ENCODE results near the gene ZNF530.

The ZNF530 gene

DNA sequence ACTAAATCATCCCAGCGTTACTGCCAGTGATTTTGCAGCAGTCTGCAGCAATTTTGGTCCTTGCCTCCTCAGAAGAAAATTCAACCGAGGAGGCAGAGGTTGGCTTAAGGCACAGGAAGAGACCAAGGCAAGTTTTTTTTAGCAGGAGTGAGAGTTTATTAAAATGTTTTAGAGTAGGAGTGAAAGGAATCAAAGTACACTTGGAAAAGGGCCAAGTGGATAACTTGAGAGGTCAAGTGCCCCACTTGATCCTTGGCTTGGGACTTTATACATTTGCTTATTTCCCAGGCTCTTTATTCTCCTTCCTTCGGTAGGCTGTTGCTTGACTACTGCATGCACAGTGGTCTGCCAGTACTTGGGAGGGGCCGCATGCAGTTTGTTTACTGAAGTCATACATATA lies 11.4 kb downstream of the ZNF530 start:
- TF ChIP-seq, protein P1, sequence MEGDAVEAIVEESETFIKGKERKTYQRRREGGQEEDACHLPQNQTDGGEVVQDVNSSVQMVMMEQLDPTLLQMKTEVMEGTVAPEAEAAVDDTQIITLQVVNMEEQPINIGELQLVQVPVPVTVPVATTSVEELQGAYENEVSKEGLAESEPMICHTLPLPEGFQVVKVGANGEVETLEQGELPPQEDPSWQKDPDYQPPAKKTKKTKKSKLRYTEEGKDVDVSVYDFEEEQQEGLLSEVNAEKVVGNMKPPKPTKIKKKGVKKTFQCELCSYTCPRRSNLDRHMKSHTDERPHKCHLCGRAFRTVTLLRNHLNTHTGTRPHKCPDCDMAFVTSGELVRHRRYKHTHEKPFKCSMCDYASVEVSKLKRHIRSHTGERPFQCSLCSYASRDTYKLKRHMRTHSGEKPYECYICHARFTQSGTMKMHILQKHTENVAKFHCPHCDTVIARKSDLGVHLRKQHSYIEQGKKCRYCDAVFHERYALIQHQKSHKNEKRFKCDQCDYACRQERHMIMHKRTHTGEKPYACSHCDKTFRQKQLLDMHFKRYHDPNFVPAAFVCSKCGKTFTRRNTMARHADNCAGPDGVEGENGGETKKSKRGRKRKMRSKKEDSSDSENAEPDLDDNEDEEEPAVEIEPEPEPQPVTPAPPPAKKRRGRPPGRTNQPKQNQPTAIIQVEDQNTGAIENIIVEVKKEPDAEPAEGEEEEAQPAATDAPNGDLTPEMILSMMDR (IDR thresholded peaks at IDR 0.05; ENCODE audit: low read length, missing control alignments) = no peak
- no peak for DNase-seq (ENCODE audit: low read depth)

DNA sequence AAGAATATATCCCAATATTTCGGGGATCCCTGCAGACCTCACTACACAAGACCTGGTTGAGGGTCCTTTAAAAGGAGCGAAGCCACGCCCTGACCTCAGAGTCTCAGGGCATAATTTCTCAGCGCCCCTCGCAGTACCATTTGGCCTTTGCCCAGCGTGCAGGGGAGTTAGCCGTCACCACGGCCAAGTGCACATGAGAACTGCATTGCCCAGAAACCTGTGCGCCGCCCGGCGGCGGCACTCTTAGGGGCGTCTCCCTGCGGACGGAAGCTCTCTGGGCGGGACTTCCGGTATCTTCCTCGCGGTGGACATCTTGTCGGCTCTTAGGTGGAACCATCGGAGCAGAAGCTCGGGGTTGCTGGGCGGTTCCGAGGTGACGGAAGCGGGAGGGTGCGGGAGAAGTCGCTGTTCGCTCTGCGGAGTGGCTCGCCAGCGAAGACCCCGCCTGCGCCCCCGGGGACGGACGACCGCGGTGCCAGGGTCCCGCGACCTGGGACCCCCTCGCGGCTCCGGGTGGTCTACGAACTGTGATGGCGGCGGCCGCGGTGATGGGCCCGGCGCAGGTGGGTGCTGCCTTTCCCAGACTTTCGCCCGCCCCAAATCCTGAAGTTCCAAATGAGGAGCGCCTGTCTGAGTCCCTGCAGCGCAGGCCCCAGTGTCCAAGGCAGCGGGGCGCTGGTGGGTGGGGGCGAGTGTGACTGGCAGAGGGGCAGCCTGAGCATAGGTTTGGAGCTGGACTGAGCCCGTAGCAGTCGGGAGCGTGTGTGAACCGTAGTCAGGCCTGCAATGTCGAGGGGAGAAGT lies 14.5 kb downstream of the ZNF530 start, which contains the start of gene ZNF134:
Gene ZNF134 (plus strand): TSS at position 302 of the 803 bp plus-strand sequence. CDS start 5,227 bp downstream, outside the sequence.
- peak; percentile 92 for DNase-seq (ENCODE audit: low read depth)

More for the DNA sequence above, 11.4 kb downstream of the ZNF530 start:
- no peak overlapping the region for H3K4me3 ChIP-seq (replicated peaks; ENCODE audit: low read depth, low read length)

DNA sequence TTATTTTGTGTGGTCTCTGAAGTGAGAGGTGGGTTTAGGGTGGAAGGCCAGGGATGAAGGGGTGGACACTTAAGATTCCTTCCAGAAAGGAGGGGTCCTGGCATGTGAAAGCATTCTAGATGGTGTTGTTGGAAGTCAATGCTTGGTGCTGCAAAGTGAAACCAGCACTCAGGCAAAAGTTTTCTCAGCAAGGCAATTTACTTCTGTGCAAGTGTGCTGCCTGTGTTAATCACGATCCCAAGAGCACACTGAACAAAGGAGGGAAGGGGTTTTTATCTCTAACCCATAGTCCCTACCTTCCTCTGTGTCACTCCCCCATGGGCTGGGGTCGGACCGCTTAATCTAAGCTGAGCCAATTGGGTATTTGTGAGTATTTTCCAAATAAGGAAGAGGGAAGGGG lies 15.7 kb downstream of the ZNF530 start:
- TF ChIP-seq, protein P1 (IDR thresholded peaks at IDR 0.05; ENCODE audit: low read length, missing control alignments) = no peak
- H3K4me3 ChIP-seq (replicated peaks; ENCODE audit: low read depth, low read length) = peak overlapping the region; percentile 80
- DNase-seq (ENCODE audit: low read depth) = no peak

More for the DNA sequence above, 14.5 kb downstream of the ZNF530 start, which contains the start of gene ZNF134:
- TF ChIP-seq, protein P1 (IDR thresholded peaks at IDR 0.05; ENCODE audit: low read length, missing control alignments) = peak; percentile 8
- peak within 1 kb of the TSS; percentile 80 for H3K4me3 ChIP-seq (replicated peaks; ENCODE audit: low read depth, low read length)

DNA sequence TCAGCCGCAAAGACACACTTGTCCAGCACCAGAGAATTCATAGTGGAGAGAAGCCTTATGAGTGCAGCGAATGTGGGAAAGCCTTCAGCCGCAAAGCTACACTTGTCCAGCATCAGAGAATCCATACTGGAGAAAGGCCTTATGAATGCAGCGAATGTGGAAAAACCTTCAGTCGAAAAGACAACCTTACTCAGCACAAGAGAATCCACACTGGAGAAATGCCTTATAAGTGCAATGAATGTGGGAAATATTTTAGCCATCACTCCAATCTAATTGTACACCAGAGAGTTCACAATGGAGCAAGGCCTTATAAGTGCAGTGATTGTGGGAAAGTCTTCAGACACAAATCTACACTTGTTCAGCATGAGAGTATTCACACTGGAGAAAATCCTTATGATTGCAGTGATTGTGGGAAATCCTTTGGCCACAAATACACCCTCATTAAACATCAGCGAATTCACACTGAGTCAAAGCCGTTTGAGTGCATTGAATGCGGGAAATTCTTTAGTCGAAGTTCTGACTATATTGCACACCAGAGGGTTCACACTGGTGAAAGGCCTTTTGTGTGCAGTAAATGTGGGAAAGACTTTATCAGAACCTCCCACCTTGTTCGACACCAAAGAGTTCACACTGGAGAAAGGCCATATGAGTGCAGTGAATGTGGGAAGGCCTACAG lies 21.1 kb downstream of the ZNF530 start:
- peak; percentile 35 for DNase-seq (ENCODE audit: low read depth)
- TF ChIP-seq, protein P1 (IDR thresholded peaks at IDR 0.05; ENCODE audit: low read length, missing control alignments) = no peak
- no peak overlapping the region for H3K4me3 ChIP-seq (replicated peaks; ENCODE audit: low read depth, low read length)

DNA sequence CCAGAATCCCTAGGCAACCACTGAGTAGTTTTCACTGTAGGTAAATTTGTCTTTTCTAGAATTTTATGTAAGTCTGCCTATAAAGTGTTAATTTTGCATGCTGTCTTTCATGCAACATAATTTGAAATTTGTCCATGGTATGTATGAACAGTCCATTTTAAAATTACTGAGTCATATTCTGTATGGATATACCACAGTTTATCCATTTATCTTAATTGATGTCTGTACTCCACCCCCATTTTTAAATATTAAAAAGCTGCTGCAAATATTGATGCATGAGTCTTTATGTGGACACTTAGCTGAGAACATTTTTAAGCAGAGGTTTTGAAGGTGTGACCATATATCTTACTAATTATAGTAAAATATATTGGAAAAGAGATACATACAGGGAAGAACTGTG lies 23.4 kb downstream of the ZNF530 start:
- no peak overlapping the region for H3K4me3 ChIP-seq (replicated peaks; ENCODE audit: low read depth, low read length)
- TF ChIP-seq, protein P1 (IDR thresholded peaks at IDR 0.05; ENCODE audit: low read length, missing control alignments) = no peak
- DNase-seq (ENCODE audit: low read depth) = no peak

DNA sequence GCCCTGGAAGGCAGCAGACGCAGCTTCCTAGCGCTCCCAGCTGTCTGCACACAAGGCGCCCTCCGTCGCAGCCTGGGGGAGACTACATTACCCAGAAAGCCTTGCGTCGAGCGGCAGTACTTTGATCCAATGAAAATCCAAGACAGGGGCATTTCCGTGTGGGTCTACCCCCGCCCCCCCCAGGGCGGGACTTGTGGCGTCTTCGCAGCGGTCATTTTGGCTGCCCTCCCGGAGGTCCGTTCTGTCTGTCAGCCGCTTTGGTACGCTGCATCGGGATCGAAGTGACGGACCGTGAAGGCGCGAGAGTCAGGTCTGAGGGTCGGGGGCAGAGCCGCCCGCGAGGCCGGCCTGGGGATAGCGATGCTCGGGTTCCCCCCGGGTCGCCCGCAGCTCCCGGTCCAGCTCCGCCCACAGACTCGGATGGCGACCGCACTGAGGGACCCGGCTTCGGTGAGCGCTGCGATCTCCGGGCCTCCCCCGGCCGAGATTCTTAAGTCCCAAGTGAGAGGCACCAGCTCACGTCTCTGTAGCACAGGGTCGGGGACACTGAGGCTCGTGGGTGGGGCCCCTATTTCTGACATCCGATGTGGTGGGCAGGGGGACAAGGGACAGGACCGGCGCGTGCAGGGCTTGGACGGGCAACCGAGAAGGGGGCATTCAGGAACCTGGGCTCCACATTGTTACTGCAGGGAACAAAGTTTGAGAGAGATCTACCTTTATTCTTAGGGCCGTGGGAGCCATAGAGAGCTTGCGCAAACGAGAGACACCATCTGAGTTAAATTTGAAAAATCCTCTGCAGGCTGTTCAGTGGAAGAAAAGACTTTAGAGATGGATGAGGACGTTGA lies 33.5 kb downstream of the ZNF530 start, which contains the start of gene ZNF211:
Gene ZNF211 (plus strand): TSS at position 182 of the 845 bp plus-strand sequence. CDS start 179 bp downstream, at position 361.
- TF ChIP-seq, protein P1 (IDR thresholded peaks at IDR 0.05; ENCODE audit: low read length, missing control alignments) = no peak
- peak within 1 kb of the TSS; percentile 88 for H3K4me3 ChIP-seq (replicated peaks; ENCODE audit: low read depth, low read length)
- peak; percentile 95 for DNase-seq (ENCODE audit: low read depth)

All from fibroblast of pulmonary artery (primary cell).